ENCODE data around the gene SPDYE17. TPM values are rescaled to one million over a fixed set of nuclear protein-coding genes. Genes with fewer than 3 reads are reported as not detected.
"Not testable (repeated sequence)": the region's sequence is repeated elsewhere in the genome, so short reads cannot be mapped to it uniquely, and the experiment has no call there.

The SPDYE17 gene
- total RNA-seq, 1 donor from 2014 or later, result not detected

- not testable (repeated sequence) for H3K36me3 ChIP-seq (ENCODE audit: control insufficient read depth in 3 of 3, insufficient read depth in 3 of 3, low read length in 3 of 3); H3K27ac ChIP-seq (ENCODE audit: low read depth, low read length); H3K27me3 ChIP-seq (ENCODE audit: control insufficient read depth in 3 of 3, insufficient read depth in 3 of 3, low read length in 3 of 3); H3K4me3 ChIP-seq (ENCODE audit: low read length in 3 of 3); H3K9ac ChIP-seq (ENCODE audit: low read depth in 1 of 3, low read length in 3 of 3); H3K9me3 ChIP-seq (ENCODE audit: control insufficient read depth in 3 of 3, low read length in 3 of 3); H3K4me1 ChIP-seq (ENCODE audit: control insufficient read depth in 3 of 3, insufficient read depth in 3 of 3, low read length in 3 of 3)
Measured at GRCh38 chr7:76985924-76986717, 46.0 kb downstream of the SPDYE17 start.

DNA sequence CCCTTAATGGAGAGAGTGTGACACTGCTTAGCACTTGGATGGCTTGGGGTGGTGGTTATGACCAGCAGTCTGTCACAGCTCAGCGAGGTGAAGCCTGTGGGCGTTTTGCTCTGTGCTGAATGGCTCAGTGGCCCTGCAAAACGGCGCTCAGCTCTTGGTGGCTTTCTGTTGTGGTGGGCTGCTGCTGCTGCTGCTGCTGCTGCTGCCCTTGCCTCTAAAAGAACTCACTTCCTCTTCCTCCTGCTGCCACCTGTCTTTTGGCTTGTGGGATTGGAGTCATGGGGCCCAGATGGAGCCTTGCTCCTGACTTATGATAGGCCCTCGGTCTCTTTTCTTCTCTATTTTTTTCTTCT, 47.4 kb downstream of the SPDYE17 start:
- not testable (repeated sequence) for H3K27ac ChIP-seq (ENCODE audit: low read depth, low read length); H3K4me1 ChIP-seq (ENCODE audit: control insufficient read depth in 3 of 3, insufficient read depth in 3 of 3, low read length in 3 of 3); H3K4me3 ChIP-seq (ENCODE audit: low read length in 3 of 3); H3K9ac ChIP-seq (ENCODE audit: low read depth in 1 of 3, low read length in 3 of 3); H3K36me3 ChIP-seq (ENCODE audit: control insufficient read depth in 3 of 3, insufficient read depth in 3 of 3, low read length in 3 of 3); H3K9me3 ChIP-seq (ENCODE audit: control insufficient read depth in 3 of 3, low read length in 3 of 3); H3K27me3 ChIP-seq (ENCODE audit: control insufficient read depth in 3 of 3, insufficient read depth in 3 of 3, low read length in 3 of 3)

DNA sequence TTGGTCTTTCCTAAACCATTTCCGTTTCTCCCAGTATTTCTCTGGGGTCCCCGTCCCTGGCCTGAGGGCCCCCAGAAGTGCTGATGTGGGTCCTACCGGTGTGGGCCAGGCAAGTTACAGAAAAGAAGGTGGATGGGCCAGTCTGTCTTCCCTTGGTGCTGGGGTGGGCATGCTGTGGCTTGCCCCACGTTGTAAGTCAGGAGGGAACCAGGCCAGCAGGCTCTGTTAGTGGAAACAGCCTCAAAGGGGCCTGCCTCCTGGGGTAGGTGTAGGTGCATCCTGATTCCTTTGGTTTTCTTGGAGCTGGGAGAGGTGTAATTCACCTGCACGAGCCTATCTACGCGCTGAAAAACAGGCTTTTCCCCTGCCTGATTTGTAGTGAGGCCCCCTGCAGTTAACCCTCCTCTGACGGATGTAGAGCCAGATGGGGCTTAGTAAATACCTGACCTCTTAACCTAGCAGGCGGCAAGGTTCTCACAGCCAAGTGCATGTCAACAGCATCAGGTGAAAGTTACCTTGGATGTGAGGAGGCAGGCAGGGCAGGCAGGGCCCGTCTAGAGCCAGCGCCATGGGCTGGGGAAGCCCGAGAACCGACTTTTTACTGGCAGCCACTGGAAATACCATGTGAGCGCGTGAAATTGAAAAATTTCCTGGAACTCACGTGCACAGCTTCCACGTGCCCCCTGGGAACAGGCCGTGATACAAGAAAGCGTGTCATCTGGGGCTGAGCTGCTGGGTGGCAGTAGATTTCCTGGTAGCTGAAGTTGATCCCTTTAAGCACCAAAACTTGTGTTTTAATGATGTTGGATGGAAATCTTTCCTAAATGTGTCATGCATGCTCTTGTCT, 48.0 kb downstream of the SPDYE17 start:
- H3K9me3 ChIP-seq (ENCODE audit: control insufficient read depth in 3 of 3, low read length in 3 of 3); H3K9ac ChIP-seq (ENCODE audit: low read depth in 1 of 3, low read length in 3 of 3); H3K4me3 ChIP-seq (ENCODE audit: low read length in 3 of 3); H3K36me3 ChIP-seq (ENCODE audit: control insufficient read depth in 3 of 3, insufficient read depth in 3 of 3, low read length in 3 of 3); H3K27ac ChIP-seq (ENCODE audit: low read depth, low read length); H3K4me1 ChIP-seq (ENCODE audit: control insufficient read depth in 3 of 3, insufficient read depth in 3 of 3, low read length in 3 of 3); H3K27me3 ChIP-seq (ENCODE audit: control insufficient read depth in 3 of 3, insufficient read depth in 3 of 3, low read length in 3 of 3): not testable (repeated sequence)

- not testable (repeated sequence) for H3K4me3 ChIP-seq (ENCODE audit: low read length in 3 of 3); H3K9me3 ChIP-seq (ENCODE audit: control insufficient read depth in 3 of 3, low read length in 3 of 3); H3K27ac ChIP-seq (ENCODE audit: low read depth, low read length); H3K4me1 ChIP-seq (ENCODE audit: control insufficient read depth in 3 of 3, insufficient read depth in 3 of 3, low read length in 3 of 3); H3K9ac ChIP-seq (ENCODE audit: low read depth in 1 of 3, low read length in 3 of 3); H3K36me3 ChIP-seq (ENCODE audit: control insufficient read depth in 3 of 3, insufficient read depth in 3 of 3, low read length in 3 of 3); H3K27me3 ChIP-seq (ENCODE audit: control insufficient read depth in 3 of 3, insufficient read depth in 3 of 3, low read length in 3 of 3)
Measured at GRCh38 chr7:76983333-76983732, 48.8 kb downstream of the SPDYE17 start.

- H3K27ac ChIP-seq (ENCODE audit: low read depth, low read length); H3K9ac ChIP-seq (ENCODE audit: low read depth in 1 of 3, low read length in 3 of 3); H3K9me3 ChIP-seq (ENCODE audit: control insufficient read depth in 3 of 3, low read length in 3 of 3); H3K4me3 ChIP-seq (ENCODE audit: low read length in 3 of 3); H3K27me3 ChIP-seq (ENCODE audit: control insufficient read depth in 3 of 3, insufficient read depth in 3 of 3, low read length in 3 of 3); H3K4me1 ChIP-seq (ENCODE audit: control insufficient read depth in 3 of 3, insufficient read depth in 3 of 3, low read length in 3 of 3); H3K36me3 ChIP-seq (ENCODE audit: control insufficient read depth in 3 of 3, insufficient read depth in 3 of 3, low read length in 3 of 3): not testable (repeated sequence)
Measured at GRCh38 chr7:76982501-76982900, 49.7 kb downstream of the SPDYE17 start.

- not testable (repeated sequence) for H3K36me3 ChIP-seq (ENCODE audit: control insufficient read depth in 3 of 3, insufficient read depth in 3 of 3, low read length in 3 of 3); H3K4me3 ChIP-seq (ENCODE audit: low read length in 3 of 3); H3K27ac ChIP-seq (ENCODE audit: low read depth, low read length); H3K4me1 ChIP-seq (ENCODE audit: control insufficient read depth in 3 of 3, insufficient read depth in 3 of 3, low read length in 3 of 3); H3K9me3 ChIP-seq (ENCODE audit: control insufficient read depth in 3 of 3, low read length in 3 of 3); H3K27me3 ChIP-seq (ENCODE audit: control insufficient read depth in 3 of 3, insufficient read depth in 3 of 3, low read length in 3 of 3); H3K9ac ChIP-seq (ENCODE audit: low read depth in 1 of 3, low read length in 3 of 3)
Measured at GRCh38 chr7:76981187-76981970, 50.8 kb downstream of the SPDYE17 start.

- H3K9me3 ChIP-seq (ENCODE audit: control insufficient read depth in 3 of 3, low read length in 3 of 3); H3K27me3 ChIP-seq (ENCODE audit: control insufficient read depth in 3 of 3, insufficient read depth in 3 of 3, low read length in 3 of 3); H3K27ac ChIP-seq (ENCODE audit: low read depth, low read length); H3K9ac ChIP-seq (ENCODE audit: low read depth in 1 of 3, low read length in 3 of 3); H3K36me3 ChIP-seq (ENCODE audit: control insufficient read depth in 3 of 3, insufficient read depth in 3 of 3, low read length in 3 of 3); H3K4me1 ChIP-seq (ENCODE audit: control insufficient read depth in 3 of 3, insufficient read depth in 3 of 3, low read length in 3 of 3); H3K4me3 ChIP-seq (ENCODE audit: low read length in 3 of 3): not testable (repeated sequence)
Measured at GRCh38 chr7:76980576-76980975, 51.6 kb downstream of the SPDYE17 start.

DNA sequence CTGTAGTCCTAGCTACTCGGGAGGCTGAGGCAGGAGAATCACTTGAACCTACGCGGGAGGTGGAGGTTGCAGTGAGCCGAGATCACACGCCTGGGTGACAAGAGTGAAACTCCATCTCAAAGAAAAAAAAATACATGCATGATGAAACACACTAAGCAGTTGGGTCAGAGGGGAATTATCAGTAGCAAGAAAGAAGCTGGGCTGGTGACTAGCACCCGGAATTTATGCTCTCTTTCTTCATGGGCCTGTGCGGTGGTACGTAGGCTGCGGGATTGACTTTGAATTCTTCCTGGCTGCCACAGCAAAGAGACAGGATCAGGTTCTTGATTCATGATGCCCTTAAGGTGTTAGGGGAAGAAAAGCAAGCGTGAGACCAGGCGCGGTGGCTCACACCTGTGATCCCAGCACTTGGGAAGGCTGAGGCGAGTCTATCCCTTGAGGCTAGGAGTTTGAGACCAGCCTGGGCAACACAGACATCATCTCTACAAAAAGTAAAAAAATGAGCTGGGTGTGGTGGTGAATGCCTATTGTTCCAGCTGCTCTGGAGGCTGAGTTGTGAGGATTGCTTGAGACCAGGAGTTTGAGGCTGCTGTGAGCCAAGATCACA, 54.3 kb downstream of the SPDYE17 start:
- not testable (repeated sequence) for H3K9me3 ChIP-seq (ENCODE audit: control insufficient read depth in 3 of 3, low read length in 3 of 3); H3K4me3 ChIP-seq (ENCODE audit: low read length in 3 of 3); H3K4me1 ChIP-seq (ENCODE audit: control insufficient read depth in 3 of 3, insufficient read depth in 3 of 3, low read length in 3 of 3); H3K27me3 ChIP-seq (ENCODE audit: control insufficient read depth in 3 of 3, insufficient read depth in 3 of 3, low read length in 3 of 3); H3K27ac ChIP-seq (ENCODE audit: low read depth, low read length); H3K36me3 ChIP-seq (ENCODE audit: control insufficient read depth in 3 of 3, insufficient read depth in 3 of 3, low read length in 3 of 3); H3K9ac ChIP-seq (ENCODE audit: low read depth in 1 of 3, low read length in 3 of 3)

DNA sequence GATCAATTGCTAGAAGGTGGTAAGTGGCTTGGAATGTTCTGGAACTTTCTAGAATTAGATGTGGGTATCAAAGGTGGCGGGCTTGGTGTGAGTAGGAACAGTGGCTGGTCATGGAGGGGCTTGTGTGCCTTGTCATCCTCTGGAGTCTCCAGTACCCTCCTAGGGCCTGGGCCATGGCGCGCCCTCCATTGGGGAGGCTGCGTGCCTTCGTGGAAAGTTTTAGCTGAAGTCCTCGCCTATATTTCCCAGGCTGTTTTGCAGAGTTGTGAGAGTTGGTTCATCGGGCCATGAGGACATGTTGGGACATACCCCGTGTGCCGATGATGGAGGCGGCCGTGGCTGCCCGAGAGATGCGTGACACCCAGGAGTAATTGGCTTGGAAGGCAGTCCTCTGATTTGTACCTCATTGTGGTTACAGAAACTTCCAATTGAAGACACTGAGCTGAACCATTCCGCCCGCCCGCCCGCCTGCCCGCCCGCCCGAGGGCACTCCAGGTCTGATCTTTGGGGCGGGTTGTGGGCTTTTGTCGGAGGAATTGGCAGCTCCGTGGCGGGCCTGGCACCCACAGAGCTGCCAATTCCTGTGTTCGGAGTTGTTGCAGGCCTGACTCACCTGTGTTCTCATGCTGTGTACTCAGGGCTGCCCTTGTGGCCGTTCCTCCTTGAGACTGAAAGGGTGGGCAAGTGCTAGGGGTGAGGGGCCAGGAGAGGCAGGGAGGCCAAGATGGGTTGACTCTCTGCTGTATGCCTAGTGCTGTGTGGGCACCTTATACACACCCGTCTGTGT, 57.2 kb downstream of the SPDYE17 start:
- not testable (repeated sequence) for H3K9me3 ChIP-seq (ENCODE audit: control insufficient read depth in 3 of 3, low read length in 3 of 3)

More for the DNA sequence above, 57.2 kb downstream of the SPDYE17 start:
- not testable (repeated sequence) for H3K9ac ChIP-seq (ENCODE audit: low read depth in 1 of 3, low read length in 3 of 3); H3K4me3 ChIP-seq (ENCODE audit: low read length in 3 of 3); H3K36me3 ChIP-seq (ENCODE audit: control insufficient read depth in 3 of 3, insufficient read depth in 3 of 3, low read length in 3 of 3); H3K27ac ChIP-seq (ENCODE audit: low read depth, low read length); H3K4me1 ChIP-seq (ENCODE audit: control insufficient read depth in 3 of 3, insufficient read depth in 3 of 3, low read length in 3 of 3); H3K27me3 ChIP-seq (ENCODE audit: control insufficient read depth in 3 of 3, insufficient read depth in 3 of 3, low read length in 3 of 3)
